Astrocyte of the spinal cord (primary cell): Measurements from ENCODE around the gene PRR5L.
"Not testable (repeated sequence)": the region's sequence is repeated elsewhere in the genome, so short reads cannot be mapped to it uniquely, and the experiment has no call there.

Experiments
- DNase-seq: peaks from one replicate; pipeline ENCODE4 v3.0.0; 2011; ENCODE audit warnings: low read depth, low spot score
- H3K4me3 ChIP-seq: 2 replicates; pipeline ENCODE4 v1.5.1; 2011; ENCODE audit warnings: low read depth, mild to moderate bottlenecking, low read length, moderate library complexity
- in situ Hi-C: cut with HindIII; loops from 2 replicates; pipeline ENCODE4 v1.10.0; 2017; ENCODE audit warnings: low sequenced_read_pairs
- TF ChIP-seq, protein P1 (sequence below): IDR thresholded peaks from 2 replicates; pipeline ENCODE4 v1.5.1; 2012; ENCODE audit warnings: low read depth, mild to moderate bottlenecking, low read length, inconsistent platforms

The PRR5L gene

DNA sequence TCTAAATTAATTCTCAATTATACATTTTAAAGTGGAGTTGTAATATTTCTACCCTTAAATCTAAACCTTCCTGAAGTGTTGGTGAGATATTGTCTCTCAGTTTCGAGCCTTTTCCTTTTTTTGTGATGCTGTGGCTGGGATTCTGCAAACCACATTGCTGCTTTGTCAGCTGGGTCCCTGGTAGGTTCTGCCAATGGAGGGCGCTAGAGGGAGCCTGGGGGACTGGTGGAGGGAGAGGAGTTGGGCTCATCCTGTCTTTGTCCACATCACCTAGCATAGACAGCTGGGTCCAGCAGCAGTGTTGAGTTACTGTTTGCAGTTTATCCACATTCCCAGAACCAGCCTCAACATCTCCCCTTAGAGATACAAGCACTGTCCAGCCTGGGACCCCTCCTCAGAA, 173.0 kb downstream of the PRR5L start:
- peak; percentile 44 for DNase-seq
- TF ChIP-seq, protein P1, sequence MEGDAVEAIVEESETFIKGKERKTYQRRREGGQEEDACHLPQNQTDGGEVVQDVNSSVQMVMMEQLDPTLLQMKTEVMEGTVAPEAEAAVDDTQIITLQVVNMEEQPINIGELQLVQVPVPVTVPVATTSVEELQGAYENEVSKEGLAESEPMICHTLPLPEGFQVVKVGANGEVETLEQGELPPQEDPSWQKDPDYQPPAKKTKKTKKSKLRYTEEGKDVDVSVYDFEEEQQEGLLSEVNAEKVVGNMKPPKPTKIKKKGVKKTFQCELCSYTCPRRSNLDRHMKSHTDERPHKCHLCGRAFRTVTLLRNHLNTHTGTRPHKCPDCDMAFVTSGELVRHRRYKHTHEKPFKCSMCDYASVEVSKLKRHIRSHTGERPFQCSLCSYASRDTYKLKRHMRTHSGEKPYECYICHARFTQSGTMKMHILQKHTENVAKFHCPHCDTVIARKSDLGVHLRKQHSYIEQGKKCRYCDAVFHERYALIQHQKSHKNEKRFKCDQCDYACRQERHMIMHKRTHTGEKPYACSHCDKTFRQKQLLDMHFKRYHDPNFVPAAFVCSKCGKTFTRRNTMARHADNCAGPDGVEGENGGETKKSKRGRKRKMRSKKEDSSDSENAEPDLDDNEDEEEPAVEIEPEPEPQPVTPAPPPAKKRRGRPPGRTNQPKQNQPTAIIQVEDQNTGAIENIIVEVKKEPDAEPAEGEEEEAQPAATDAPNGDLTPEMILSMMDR = peak; percentile 74
- H3K4me3 ChIP-seq = no peak overlapping the region
- in situ Hi-C loops = no loop called here

DNA sequence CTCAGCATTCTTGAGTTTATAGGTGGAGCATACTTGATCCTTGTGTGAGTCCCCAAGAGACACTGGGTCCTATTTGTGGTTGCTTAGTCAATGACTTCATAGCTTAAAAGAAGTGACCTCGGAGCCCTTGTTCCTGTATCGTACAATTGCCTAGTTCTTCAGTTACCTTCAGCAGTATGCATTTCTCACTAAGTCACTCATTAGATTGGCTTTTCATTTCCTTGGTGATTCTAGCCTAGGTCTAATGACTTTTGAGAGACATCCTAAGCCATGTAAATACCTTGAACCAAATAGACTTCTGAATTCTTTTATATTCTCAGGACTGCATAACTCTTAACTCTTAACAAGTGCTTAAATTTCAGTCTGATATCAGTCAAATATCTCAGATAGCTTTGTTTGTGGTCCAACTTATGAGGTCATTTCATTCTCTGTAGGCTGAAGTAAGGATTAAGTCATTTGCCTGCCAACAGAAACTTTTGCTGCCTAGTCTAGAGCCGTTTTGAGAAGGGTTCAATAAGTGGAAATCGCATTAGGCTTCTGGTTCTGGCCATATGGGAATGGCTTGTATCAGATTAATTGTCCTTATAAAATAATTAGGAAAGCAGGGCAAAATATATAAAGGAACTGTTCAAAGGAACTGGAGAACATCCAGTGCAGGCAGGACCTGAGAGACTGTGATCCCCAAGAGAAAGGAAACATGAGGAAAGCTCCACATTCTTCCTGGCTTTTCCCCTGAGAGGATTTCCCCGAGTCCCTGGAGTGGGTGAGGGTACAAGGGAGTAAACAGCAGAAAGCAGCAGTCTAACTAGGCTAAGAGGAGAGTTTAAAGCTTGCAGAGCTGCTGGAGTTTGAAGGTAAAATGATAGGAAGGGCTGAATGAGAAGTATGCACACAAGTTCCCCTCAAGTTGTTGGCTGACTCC, 174.1 kb downstream of the PRR5L start:
- DNase-seq = peak; percentile 86
- in situ Hi-C loops = no loop called here
- TF ChIP-seq, protein P1 = no peak
- no peak overlapping the region for H3K4me3 ChIP-seq

DNA sequence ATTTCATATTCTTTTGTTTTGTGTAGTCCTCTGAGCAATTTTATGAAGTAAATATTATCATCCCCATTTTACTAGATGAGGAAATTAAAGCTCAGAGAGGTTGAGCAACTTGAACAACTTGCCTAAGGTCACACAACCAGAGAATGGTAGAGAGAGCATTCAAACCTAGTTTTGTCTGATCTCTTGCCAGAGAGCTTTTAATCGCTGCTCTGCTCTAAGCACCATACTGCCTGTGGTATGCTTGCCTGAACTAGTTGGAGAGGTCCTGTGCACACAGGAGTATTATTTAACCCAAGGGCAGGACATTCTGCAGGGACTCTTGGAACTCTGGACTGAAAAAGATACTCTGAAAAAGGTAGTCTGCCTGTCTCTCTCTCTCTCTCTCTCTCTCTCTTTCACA, 175.5 kb downstream of the PRR5L start:
- no peak overlapping the region for H3K4me3 ChIP-seq
- in situ Hi-C loops = no loop called here
- TF ChIP-seq, protein P1 = no peak
- DNase-seq = no peak

DNA sequence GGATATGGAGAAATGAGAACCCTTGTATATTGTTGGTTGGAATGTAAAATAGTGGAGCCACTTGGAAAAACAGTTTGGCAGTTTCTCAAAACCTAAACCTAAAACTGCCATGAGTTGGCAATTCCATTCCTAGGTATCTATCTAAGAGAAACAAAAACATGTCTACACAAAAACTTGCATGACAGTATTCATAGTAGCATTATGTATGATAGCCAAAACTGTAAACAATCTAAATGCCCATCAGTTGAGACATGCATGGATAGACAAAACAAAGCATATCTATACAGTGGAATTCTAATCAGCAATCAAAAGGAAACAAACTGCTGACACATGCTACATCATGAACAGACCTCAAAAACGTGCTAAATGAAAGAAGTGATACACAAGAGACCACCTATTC, 179.1 kb downstream of the PRR5L start:
- TF ChIP-seq, protein P1 = no peak
- DNase-seq = no peak
- in situ Hi-C loops = no loop called here

DNA sequence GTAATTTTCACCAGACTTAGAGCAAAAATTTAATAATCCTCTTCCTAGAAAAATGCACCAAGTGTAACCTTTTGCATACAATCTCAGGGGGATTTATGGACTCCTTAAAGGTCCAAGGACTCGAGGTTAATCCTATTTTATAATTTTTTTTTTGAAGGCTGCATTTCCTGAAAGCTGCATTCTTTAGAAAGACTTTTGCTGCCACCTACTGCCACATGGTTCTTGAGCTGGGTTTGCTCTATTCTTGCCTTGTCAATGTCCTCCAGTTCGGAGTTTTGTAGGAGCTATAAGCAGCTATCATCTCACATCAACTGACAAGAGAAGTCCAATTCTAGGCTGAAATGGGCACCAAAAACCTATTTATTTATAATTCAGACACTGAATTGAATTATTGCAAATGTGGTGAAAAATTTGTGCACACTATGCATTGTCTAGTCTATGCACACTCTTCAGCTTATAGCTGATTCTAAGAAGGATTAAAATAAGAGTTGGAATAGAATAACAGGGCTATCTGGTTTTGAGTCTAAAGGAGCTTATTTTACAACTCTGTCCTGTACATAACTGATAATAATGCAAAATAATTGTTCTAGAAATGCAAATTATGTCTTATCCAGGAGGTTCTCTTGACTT, 182.7 kb downstream of the PRR5L start:
- in situ Hi-C loops = no loop called here
- TF ChIP-seq, protein P1 = peak; percentile 73
- no peak overlapping the region for H3K4me3 ChIP-seq
- peak; percentile 72 for DNase-seq

More for the DNA sequence above, 179.1 kb downstream of the PRR5L start:
- no peak overlapping the region for H3K4me3 ChIP-seq

DNA sequence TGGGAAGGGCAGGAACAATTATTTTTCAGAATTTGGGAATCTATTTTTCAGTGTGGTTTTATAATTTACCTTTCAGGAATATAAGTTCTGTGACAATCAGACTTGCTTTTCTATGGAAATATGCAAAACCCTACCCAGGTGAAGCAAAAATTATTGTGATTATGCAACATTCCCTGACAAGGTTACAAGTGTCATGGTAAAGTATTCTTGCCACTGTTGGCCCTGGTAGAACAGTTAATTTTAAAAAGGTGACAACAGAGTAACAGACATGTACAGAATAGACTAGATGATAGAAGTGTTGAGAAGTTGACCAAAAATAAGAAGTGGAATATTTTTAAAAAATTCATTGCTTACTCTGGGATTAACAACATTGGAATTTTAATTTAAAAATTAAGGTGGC, 184.7 kb downstream of the PRR5L start:
- in situ Hi-C loops = loop anchor here (10.0 kb wide), 1 partner anchor 186 kb away; the partner anchor contains the start of gene PRR5L
- H3K4me3 ChIP-seq = no peak overlapping the region
- no peak for DNase-seq
- TF ChIP-seq, protein P1 = no peak

DNA sequence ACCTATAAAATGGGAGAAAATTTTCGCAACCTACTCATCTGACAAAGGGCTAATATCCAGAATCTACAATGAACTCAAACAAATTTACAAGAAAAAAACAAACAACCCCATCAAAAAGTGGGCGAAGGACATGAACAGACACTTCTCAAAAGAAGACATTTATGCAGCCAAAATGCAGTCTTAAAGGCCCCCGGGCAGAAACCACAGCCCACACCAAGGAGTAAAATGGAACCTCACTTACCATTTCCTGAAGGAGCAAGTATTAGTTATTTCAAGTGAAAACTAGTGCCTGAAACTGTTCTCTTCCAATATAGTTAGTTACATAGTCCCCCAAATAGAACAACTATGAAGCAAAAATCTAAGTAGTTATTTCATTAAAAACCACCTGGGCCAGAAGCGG, 187.0 kb downstream of the PRR5L start:
- in situ Hi-C loops = loop anchor here (10.0 kb wide), 1 partner anchor 188 kb away; the partner anchor contains the start of gene PRR5L
- DNase-seq, H3K4me3 ChIP-seq: not testable (repeated sequence)
